ENCODE results near the gene CCDC88A.
"Not testable (repeated sequence)": the region's sequence is repeated elsewhere in the genome, so short reads cannot be mapped to it uniquely, and the experiment has no call there.

Gene CCDC88A

DNA sequence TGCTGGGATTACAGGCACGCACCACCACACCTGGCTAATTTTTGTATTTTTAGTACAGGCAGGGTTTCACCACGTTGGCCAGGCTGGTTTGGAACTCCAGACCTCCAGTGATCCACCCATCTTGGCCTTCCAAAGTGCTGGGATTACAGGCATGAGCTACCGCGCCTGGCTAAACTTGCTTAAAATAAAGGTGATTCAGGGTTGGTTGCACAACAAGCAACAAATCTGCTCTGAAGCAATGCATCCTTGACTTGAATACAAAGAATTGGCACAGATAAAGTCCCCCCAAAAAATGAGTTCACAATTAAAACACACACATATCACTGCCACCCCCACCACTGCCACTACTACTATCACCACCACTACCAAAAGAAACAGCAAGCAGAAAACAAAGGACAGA, 34.9 kb downstream of the CCDC88A start:
- Histone ChIP-seq H3K36me3 (ENCODE audit: control insufficient read depth, insufficient read depth, low read length) (peaks cover 5% of the 10 kb centered on the region), H3K9me3 (ENCODE audit: control insufficient read depth, low read length) (no peaks in the 10 kb centered on the region), H3K27ac (ENCODE audit: low read depth, low read length, severe bottlenecking) (no peak overlapping the region), H3K4me1 (ENCODE audit: control insufficient read depth, insufficient read depth, low read length, poor library complexity, severe bottlenecking) (no peaks in the 10 kb centered on the region), H3K4me3 (ENCODE audit: extremely low read depth, insufficient read depth, low read length, poor library complexity, severe bottlenecking) (no peak overlapping the region)
- 92 to 100% methylated on average over 4 of the region's 4 CpGs for WGBS, 2 experiments (ENCODE audit: insufficient coverage in 2 of 2)

DNA sequence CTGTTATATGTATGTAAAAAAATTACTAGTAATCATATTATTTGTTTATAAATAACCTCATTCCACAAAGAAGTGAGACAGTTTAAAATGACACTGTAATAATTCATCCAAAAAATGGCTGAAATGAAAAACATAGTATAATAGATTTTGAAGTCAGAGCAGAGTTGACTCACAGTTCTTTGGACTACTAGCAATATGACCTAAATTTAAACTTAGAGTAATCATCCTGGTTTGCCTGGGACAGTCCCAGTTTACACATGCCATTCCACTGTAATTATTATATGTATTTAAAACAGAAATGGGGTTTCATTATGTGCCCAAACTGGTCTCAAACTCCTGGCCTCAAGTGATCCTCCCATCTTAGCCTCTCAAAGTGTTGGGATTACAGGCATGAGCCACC, 48.3 kb downstream of the CCDC88A start:
- no peaks in the 10 kb centered on the region for H3K9me3 ChIP-seq (ENCODE audit: control insufficient read depth, low read length)
- no peaks in the 10 kb centered on the region for H3K4me1 ChIP-seq (ENCODE audit: control insufficient read depth, insufficient read depth, low read length, poor library complexity, severe bottlenecking)
- H3K4me3 ChIP-seq (ENCODE audit: extremely low read depth, insufficient read depth, low read length, poor library complexity, severe bottlenecking), result no peak overlapping the region
- H3K27ac ChIP-seq (ENCODE audit: low read depth, low read length, severe bottlenecking), result no peak overlapping the region
- H3K36me3 ChIP-seq (ENCODE audit: control insufficient read depth, insufficient read depth, low read length), result peaks cover 26% of the 10 kb centered on the region

DNA sequence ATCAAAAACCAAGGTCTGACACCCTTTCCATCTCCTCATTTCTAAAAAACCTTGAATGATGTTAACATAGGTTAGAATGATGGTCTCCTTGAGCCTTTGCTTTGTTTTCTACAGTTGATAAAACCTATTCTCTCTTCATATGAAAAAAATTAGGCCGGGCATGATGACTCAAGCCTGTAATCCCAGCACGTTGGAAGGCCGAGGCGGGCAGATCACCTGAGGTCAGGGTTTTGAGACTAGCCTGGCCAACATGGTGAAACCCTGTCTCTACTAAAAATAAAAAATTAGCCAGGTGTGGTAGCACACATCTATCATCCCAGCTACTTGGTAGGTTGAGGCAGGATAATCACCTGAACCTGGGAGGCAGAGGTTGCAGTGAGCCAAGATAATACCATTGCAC, 49.4 kb downstream of the CCDC88A start:
- no peak overlapping the region for H3K4me3 ChIP-seq (ENCODE audit: extremely low read depth, insufficient read depth, low read length, poor library complexity, severe bottlenecking)

DNA sequence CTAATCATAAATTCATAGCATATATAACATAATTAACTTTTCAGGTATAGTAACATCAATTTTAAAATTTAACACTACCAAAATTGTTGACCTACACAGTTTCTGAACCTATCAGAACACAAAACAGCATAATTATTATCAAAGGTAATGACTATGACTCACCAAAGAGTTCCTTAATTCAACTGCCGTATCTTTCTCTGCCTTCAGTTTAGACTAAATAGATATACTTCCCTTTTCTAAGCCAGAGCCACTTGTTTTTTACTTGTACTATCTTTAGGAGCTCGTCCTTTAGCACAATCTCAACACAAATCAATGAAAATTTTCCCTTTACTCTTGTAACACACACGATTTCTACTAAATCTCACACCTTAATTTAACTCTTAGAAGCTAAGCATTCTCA, 54.4 kb downstream of the CCDC88A start:
- Histone ChIP-seq H3K27ac (ENCODE audit: low read depth, low read length, severe bottlenecking) (no peak overlapping the region), H3K4me3 (ENCODE audit: extremely low read depth, insufficient read depth, low read length, poor library complexity, severe bottlenecking) (no peak overlapping the region)
- 93 to 98% methylated on average over 2 to 3 of the region's 3 CpGs for WGBS, 2 experiments (ENCODE audit: insufficient coverage in 2 of 2)

More for the DNA sequence above, 49.4 kb downstream of the CCDC88A start:
- H3K27ac ChIP-seq (ENCODE audit: low read depth, low read length, severe bottlenecking), result no peak overlapping the region
- no peaks in the 10 kb centered on the region for H3K9me3 ChIP-seq (ENCODE audit: control insufficient read depth, low read length)
- 87 to 95% methylated on average over 4 of the region's 4 CpGs for WGBS, 2 experiments (ENCODE audit: insufficient coverage in 2 of 2)
- peaks cover 26% of the 10 kb centered on the region for H3K36me3 ChIP-seq (ENCODE audit: control insufficient read depth, insufficient read depth, low read length)
- H3K4me1 ChIP-seq (ENCODE audit: control insufficient read depth, insufficient read depth, low read length, poor library complexity, severe bottlenecking), result no peaks in the 10 kb centered on the region

DNA sequence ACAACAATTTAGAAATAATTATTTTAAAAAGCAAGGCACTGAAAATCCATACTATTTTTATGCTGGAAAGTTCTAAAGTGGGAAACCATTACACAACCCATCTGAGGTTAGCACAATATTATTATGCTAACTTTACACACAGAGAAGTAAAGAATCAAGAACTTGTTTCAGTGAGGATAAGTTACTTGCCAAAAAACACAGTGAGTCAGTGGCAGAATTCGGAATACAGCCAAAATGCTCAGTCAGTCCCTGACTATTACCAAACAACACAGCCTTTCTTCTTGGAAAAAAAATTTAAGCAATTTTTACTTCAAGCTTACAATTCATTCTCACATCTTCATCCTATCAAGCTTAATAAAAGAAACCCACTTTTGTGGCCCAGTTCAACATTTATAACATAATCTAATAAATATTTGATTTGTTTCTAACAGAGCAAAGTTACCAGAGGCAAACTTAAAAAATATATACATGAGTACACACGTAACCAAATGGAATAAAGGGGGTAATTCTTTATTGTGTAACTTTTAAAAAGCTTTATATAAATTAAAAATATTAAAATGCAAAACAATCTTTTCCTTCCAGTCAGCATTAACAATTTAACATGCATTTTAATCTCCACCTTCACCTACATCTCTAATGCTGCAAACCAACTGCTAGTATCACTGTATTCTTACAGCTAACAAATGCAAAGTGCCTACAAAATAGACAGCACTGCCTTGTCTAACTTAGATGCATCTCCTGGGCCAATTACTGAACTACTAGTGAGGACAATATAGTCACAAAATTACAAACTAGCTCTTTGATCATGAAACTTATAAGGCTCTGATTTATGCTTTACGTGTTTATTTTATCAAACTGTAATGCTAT, 55.2 kb downstream of the CCDC88A start:
- Histone ChIP-seq H3K4me1 (ENCODE audit: control insufficient read depth, insufficient read depth, low read length, poor library complexity, severe bottlenecking) (no peaks in the 10 kb centered on the region), H3K27ac (ENCODE audit: low read depth, low read length, severe bottlenecking) (no peak overlapping the region), H3K9me3 (ENCODE audit: control insufficient read depth, low read length) (no peaks in the 10 kb centered on the region), H3K36me3 (ENCODE audit: control insufficient read depth, insufficient read depth, low read length) (peaks cover 9% of the 10 kb centered on the region), H3K4me3 (ENCODE audit: extremely low read depth, insufficient read depth, low read length, poor library complexity, severe bottlenecking) (no peak overlapping the region)
- WGBS, 2 experiments (ENCODE audit: insufficient coverage in 2 of 2), result 100% methylated on average over 1 of the region's 3 CpGs

More for the DNA sequence above, 54.4 kb downstream of the CCDC88A start:
- H3K9me3 ChIP-seq (ENCODE audit: control insufficient read depth, low read length), result no peaks in the 10 kb centered on the region
- H3K36me3 ChIP-seq (ENCODE audit: control insufficient read depth, insufficient read depth, low read length), result peaks cover 11% of the 10 kb centered on the region
- H3K4me1 ChIP-seq (ENCODE audit: control insufficient read depth, insufficient read depth, low read length, poor library complexity, severe bottlenecking), result no peaks in the 10 kb centered on the region

DNA sequence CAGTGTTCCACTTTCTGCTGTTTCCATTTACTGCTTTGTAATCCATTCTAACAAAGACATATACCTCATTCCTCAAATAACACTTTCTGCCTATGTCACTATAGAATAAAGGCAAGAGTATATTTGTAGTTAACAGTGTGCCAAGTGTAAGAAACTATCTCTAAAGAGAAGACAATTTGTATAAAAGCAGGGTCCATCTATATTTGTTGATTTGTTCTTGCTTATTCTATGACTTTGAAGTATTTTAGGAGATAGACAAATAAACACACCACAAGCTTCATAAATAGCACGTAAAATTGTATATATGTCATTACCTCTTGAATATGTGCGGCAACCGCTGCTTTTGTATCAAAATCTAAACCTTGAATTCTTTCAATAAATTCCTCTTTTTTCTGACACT, 56.0 kb downstream of the CCDC88A start:
- Histone ChIP-seq H3K9me3 (ENCODE audit: control insufficient read depth, low read length) (no peaks in the 10 kb centered on the region), H3K36me3 (ENCODE audit: control insufficient read depth, insufficient read depth, low read length) (peaks cover 9% of the 10 kb centered on the region), H3K27ac (ENCODE audit: low read depth, low read length, severe bottlenecking) (no peak overlapping the region), H3K4me3 (ENCODE audit: extremely low read depth, insufficient read depth, low read length, poor library complexity, severe bottlenecking) (no peak overlapping the region), H3K4me1 (ENCODE audit: control insufficient read depth, insufficient read depth, low read length, poor library complexity, severe bottlenecking) (no peaks in the 10 kb centered on the region)
- WGBS, 2 experiments (ENCODE audit: insufficient coverage in 2 of 2), result no CpG with 5 or more reads among the region's 3 CpGs

DNA sequence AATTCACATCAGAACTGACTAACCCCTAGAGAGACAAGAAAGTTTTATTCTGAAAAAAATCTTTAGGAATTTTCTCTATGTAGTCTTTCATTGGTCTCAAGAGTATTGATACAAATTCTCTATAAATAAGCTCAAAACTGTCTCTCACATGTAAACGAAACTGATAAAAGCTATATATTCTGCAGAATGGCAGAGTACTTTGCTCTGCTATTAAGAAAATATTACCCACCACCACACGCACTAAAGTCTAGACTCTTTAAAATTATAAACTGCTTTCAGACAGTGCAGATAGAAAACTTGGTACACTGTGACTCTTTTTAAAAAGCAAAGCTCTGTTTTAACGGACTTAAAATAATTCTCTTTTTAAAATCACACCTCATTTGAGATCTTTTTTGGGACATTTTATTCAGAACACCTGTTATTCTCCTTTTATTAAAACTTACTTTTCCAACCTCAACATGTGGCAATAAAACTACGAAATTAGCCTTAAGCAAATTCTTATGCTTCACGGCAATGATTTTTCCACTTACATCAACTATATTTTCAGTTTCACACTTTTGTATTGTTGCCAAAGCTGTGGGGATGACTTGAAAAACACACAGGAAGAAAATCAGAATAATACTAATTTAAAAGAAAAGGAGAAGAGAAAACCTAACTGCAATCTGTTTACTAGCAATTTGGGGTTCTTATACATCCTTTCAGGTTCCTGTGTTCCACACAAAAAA, 58.0 kb downstream of the CCDC88A start:
- Histone ChIP-seq H3K4me1 (ENCODE audit: control insufficient read depth, insufficient read depth, low read length, poor library complexity, severe bottlenecking) (no peaks in the 10 kb centered on the region), H3K4me3 (ENCODE audit: extremely low read depth, insufficient read depth, low read length, poor library complexity, severe bottlenecking) (no peak overlapping the region), H3K36me3 (ENCODE audit: control insufficient read depth, insufficient read depth, low read length) (peaks cover 12% of the 10 kb centered on the region), H3K9me3 (ENCODE audit: control insufficient read depth, low read length) (no peaks in the 10 kb centered on the region), H3K27ac (ENCODE audit: low read depth, low read length, severe bottlenecking) (no peak overlapping the region)
- WGBS, 2 experiments (ENCODE audit: insufficient coverage in 2 of 2), result 86 to 88% methylated on average over 2 of the region's 5 CpGs

DNA sequence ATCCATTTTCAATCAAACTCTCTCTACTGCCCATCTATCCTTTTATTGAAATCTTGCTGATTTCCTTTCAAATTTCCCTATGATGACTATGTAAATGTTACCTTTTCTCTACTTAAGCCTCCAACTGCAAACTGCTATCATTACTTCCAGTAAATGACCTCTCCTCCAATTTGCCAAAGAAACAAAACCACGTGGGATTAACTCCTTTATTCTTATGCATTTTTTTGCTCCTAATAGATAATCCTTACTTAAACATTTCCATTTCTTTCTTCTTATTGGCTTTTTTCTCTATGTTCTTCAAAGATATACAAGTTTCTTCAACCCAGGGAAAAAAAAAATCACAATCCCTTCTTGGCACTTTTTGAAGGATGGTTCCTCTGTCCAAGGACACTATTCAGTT, 61.2 kb downstream of the CCDC88A start:
- Histone ChIP-seq H3K9me3 (ENCODE audit: control insufficient read depth, low read length) (no peaks in the 10 kb centered on the region), H3K4me3 (ENCODE audit: extremely low read depth, insufficient read depth, low read length, poor library complexity, severe bottlenecking) (no peak overlapping the region), H3K27ac (ENCODE audit: low read depth, low read length, severe bottlenecking) (no peak overlapping the region), H3K4me1 (ENCODE audit: control insufficient read depth, insufficient read depth, low read length, poor library complexity, severe bottlenecking) (no peaks in the 10 kb centered on the region), H3K36me3 (ENCODE audit: control insufficient read depth, insufficient read depth, low read length) (peaks cover 41% of the 10 kb centered on the region)
- WGBS, 2 experiments (ENCODE audit: insufficient coverage in 2 of 2), result 75 to 92% methylated on average over 1 of the region's 1 CpG

DNA sequence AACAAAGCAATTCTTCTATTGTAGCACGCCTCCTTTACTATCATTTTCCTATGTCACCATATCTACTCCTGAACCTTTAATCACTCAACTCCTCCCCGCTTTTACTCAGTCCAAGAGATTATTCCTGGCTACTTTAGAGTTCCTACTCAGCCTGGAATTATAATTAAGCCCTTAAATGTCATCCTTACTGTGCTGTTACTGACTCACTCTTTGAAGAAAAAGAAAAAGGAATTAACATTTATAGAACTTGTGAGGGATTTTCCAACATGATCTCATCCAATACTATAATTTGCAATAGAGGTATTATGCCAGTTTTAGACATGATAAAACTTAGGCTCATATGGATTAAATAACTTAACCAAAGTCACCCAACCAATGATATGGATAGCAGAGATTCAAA, 61.7 kb downstream of the CCDC88A start:
- H3K4me3 ChIP-seq (ENCODE audit: extremely low read depth, insufficient read depth, low read length, poor library complexity, severe bottlenecking), result no peak overlapping the region
- WGBS, 2 experiments (ENCODE audit: insufficient coverage in 2 of 2), result 84 to 89% methylated on average over 1 to 2 of the region's 2 CpGs
- no peaks in the 10 kb centered on the region for H3K9me3 ChIP-seq (ENCODE audit: control insufficient read depth, low read length)
- H3K4me1 ChIP-seq (ENCODE audit: control insufficient read depth, insufficient read depth, low read length, poor library complexity, severe bottlenecking), result no peaks in the 10 kb centered on the region
- H3K27ac ChIP-seq (ENCODE audit: low read depth, low read length, severe bottlenecking), result no peak overlapping the region
- H3K36me3 ChIP-seq (ENCODE audit: control insufficient read depth, insufficient read depth, low read length), result peaks cover 45% of the 10 kb centered on the region

DNA sequence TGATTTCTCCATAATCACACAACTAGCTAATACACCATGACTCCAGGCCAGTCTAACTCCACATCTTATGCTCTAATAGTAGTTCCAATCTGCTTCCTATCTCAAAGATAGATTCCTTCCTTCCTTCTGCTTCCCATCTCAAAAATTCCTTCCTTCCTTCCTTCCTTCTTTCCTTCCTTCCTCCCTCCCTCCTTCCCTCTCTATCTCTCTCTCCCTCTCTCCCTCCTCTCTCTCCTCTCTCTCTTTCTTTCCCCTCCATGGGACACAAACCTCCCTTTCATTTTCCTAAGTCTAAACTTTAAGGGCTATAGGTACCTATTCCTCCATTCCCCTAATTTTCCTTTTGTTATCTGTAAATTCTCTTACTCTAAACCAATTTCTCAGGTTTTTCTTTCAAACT, 62.5 kb downstream of the CCDC88A start:
- H3K36me3 ChIP-seq (ENCODE audit: control insufficient read depth, insufficient read depth, low read length), result peaks cover 45% of the 10 kb centered on the region
- no peaks in the 10 kb centered on the region for H3K4me1 ChIP-seq (ENCODE audit: control insufficient read depth, insufficient read depth, low read length, poor library complexity, severe bottlenecking)
- H3K4me3 ChIP-seq (ENCODE audit: extremely low read depth, insufficient read depth, low read length, poor library complexity, severe bottlenecking), result no peak overlapping the region
- H3K27ac ChIP-seq (ENCODE audit: low read depth, low read length, severe bottlenecking), result no peak overlapping the region
- H3K9me3 ChIP-seq (ENCODE audit: control insufficient read depth, low read length), result peaks cover 1% of the 10 kb centered on the region

DNA sequence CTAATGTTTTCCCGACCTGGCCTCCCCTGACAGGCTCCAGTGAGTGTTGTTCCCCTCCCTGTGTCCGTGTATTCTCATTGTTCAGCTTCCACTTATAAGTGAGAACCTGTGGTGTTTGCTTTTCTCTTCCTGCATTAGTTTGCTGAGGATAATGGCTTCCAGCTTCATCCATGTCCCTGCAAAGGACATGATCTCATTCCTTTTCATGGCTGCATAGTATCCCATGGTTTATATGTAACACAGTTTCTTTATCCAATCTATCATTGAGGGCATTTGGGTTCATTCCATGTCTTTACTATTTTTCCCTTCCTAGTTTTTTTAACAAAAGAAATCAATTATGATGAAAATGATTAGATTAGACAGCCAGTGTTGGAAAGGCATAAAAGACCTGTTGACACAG, 63.5 kb downstream of the CCDC88A start:
- H3K9me3 ChIP-seq (ENCODE audit: control insufficient read depth, low read length); H3K27ac ChIP-seq (ENCODE audit: low read depth, low read length, severe bottlenecking); H3K4me1 ChIP-seq (ENCODE audit: control insufficient read depth, insufficient read depth, low read length, poor library complexity, severe bottlenecking); H3K4me3 ChIP-seq (ENCODE audit: extremely low read depth, insufficient read depth, low read length, poor library complexity, severe bottlenecking): not testable (repeated sequence)
- peaks cover 51% of the 10 kb centered on the region for H3K36me3 ChIP-seq (ENCODE audit: control insufficient read depth, insufficient read depth, low read length)
- 85 to 100% methylated on average over 1 to 2 of the region's 2 CpGs for WGBS, 2 experiments (ENCODE audit: insufficient coverage in 2 of 2)

Data from mesodermal cell (in vitro differentiated cells).